Daoy (cell line): ENCODE measurements around the gene PKM. TPM values are rescaled to one million over a fixed set of nuclear protein-coding genes. Genes with fewer than 3 reads are reported as not detected.

Experiments used
- DNase-seq: peaks from one replicate; pipeline ENCODE4 v3.0.0-alpha.2; 2015; ENCODE audit warnings: low read depth
- total RNA-seq: library from RNA; depleted of rRNA; stranded (reverse); fragments of >200 nt; shearing (Covaris generic); gene quantifications from 2 replicates; pipeline ENCODE4 v1.2.3, GENCODE V29; 2014; rRNA removed

Gene PKM
- total RNA-seq, 1 experiment from 2014 or later = 1,777 TPM

DNA sequence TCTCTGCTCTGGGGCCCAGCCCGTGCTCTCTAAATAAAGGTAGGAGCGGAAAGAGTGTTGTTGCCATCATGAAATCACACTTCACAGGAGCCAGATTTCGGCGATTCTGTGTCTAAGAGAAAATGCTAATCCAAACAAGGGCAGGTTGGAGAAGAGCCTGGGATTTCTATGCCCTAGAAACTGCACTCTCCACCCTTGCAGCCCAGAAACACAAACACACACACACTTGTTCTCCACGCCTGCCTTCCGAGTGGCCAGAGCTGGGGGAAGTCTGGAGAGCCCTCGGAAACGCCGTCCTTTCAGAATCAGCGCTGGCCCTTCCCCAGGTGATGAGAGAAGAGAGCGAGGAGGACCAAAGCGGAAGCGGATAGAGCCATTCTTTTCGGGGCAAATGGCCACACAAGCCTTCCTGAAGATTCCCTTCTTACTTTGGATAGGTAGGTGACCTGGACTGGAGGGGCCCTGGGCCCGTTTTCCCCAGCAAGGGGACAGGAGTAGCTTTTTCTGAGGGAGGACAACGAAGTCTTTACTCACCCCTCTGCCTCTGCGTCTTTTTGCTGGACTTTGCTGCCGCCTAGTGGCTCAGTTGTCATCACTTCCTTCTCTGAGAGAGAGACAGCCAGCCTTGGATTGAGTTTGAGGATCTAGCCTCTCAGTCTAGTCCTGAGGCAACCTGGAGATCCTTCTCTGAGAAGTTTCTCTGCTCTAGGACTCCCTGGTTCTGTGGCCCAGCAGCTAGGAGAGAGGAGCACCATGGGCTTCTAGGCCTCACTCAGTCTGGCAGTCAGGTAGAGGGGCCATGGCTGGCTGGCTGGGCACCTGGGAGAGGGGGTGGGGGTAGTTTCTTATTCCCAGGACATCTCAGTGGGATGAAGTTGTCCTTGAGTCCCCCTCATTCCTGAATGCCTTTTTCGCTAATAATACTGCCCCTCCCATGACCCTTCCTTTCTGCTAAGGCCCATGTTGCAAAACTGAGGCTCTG lies 75.1 kb downstream of the PKM start:
- DNase-seq = peak; percentile 81

DNA sequence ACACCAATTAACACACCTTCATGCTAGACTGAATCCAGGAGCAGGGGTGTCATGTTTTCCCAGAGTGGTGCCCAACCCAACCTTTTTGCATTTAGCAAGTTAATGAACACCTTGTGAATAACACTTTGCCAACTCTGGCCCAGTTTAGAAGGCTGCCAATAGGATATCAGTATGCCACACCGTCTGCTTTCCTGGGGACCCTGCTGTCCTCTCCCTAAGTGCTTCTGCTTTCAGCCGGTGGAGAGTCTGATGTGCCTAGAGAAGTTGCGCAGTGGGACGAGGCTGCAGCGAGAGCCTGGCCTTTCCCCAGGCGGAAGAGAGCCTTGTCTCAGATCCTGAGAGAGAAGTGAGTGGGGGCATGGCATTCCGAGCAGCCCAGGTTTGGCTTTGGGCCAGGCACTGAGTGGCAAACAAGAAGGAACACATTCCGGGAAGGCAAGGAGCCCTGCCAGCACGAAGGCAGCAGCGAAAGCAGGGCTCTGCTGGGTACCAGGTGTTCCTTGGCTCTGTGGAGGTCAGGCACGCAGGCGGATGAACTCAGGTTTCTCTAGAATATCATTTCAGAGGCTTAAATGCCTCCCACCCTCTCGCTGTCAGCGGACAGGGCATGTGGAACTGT lies 75.9 kb downstream of the PKM start:
- DNase-seq = peak; percentile 73

DNA sequence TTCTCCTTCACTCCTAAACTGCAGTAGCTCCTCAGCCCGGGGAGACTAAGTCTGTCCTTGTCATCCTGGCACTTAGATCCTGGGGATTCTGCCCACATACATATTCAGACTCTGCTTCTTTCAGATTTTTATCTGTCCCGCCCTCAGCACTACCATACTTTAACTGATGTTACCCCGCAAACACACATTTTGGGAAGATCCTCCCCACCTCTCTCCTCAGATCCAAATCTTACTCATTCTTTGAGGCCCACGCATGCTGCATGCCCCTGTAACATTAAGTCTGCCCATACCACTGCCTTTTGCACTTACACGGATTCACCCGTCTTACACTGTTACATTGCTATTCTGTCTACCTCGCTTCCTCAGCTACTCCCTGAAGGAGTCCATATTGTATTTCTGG lies 76.7 kb downstream of the PKM start:
- DNase-seq = no peak

DNA sequence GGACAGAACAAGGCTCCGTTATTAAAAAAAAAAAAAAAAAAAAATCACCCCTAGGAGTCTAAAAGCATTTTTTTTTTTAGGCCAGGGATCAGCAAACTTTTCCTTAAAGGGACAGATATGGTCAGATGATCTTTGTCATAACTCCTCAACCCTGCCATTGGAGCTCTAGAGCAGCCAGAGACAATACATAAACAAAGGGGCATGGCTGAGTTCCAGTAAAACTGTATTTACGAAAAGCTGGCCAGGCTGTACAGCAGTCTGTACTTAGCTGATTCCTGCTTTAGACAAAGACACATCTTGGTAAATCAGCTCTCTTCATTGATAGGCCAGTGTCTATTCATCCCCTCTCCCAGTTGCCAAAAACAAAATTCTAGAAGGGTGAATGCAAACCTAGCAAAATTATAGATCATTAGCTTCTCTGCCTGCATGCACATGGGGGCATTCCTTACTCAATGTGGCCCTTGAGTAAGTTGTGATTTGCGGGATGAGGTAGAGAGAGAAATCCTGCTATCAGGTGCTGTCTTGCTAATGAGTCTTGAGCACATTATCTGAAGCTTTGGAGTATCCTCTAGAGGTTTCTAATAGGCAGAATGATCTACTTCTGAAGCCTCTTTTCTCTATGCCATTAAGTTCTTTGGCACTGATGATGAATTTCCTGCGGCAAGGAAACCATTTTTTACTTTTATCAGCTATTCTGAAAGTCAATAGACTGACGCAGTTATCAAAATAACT lies 77.6 kb downstream of the PKM start:
- DNase-seq = no peak

Other genes starting within 250 kb of the PKM start
- 6.7 and 14.0 TPM in 2 replicates for gene MYO9A, start 113.0 kb downstream of the PKM start, total RNA-seq
- 0.24 and 1.7 TPM in 2 replicates for gene SENP8, start 112.8 kb downstream of the PKM start, total RNA-seq
- 0.77 TPM in 1 of 2 replicates, not detected in the other for gene GRAMD2A, start 33.4 kb downstream of the PKM start, total RNA-seq
- gene PARP6, start 41.4 kb upstream of the PKM start, total RNA-seq = 14.3 and 20.6 TPM in 2 replicates
- gene CELF6, start 89.0 kb upstream of the PKM start, total RNA-seq = 0.40 and 0.57 TPM in 2 replicates
- 46.7 and 49.1 TPM in 2 replicates for gene HEXA, start 144.8 kb upstream of the PKM start, total RNA-seq
- gene TMEM202, start 167.1 kb upstream of the PKM start, total RNA-seq = not detected in 2 replicates
- 22.7 and 28.5 TPM in 2 replicates for gene ARIH1, start 243.1 kb upstream of the PKM start, total RNA-seq